ENCODE measurements around the gene RAET1L.
A peak's percentile ranks its signal among the peaks of the same experiment; 100 is the strongest.
"Not testable (repeated sequence)": the region's sequence is repeated elsewhere in the genome, so short reads cannot be mapped to it uniquely, and the experiment has no call there.

RAET1L gene

DNA sequence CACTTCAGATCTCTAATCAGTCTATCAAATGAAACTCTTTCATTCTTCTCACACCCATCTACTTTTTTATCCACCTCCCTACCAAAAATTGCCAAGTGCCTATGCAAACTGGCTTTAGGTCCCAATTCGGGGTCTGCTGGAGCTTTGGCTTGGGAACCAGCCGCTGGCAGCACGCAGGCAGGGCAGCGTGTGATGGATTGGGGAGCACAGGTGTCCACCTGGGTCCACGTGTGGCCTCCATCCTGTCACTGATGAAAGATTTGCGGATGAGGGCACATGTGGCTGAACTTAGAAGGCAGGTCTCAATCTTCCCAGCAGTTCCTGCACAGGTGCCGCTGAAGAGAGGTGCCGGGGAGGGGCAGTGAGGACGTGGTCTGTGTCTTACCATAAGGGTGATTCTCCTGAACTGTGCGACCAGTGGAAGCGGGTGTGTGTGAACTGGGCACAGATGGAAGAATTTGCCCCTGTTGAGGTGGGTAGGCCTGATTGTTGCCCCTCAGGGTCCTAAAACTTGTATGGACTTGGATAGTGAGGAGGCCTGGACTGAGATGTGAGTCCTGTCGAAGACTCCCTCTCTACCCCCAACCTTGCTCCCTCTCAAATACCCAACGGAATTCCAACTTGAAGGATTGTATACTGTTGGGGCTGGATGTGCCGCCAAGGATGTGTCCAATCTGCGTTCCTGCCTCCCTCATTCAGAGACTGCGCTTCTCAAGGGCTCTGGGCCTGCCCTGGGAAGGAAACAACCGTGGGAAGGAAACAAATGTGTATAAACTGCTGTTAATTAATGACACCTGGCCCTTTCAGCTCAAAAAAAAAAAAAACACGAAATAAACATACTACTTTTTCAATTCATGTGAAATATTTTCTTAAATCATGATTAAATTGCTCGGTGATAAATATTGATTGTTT, 18.4 kb upstream of the RAET1L start:
- no peak for DNase-seq

DNA sequence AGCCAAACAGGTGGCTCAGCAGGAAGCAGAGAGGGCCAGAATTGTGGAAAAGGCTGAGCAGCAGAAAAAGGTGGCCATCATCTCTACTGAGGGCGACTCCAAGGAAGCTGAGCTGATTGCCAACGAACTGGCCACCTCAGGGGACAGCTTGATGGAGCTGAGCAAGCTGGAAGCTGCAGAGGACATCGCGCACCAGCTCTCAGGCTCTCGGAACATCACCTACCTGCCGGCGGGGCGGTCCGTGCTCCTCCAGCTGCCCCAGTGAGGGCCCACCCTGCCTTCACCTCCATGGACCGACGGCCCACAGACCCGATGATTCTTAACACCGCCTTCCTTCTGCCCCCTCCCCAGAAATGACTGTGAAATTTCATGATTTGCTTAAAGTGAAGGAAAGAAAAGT, 17.8 kb upstream of the RAET1L start:
- DNase-seq: no peak

DNA sequence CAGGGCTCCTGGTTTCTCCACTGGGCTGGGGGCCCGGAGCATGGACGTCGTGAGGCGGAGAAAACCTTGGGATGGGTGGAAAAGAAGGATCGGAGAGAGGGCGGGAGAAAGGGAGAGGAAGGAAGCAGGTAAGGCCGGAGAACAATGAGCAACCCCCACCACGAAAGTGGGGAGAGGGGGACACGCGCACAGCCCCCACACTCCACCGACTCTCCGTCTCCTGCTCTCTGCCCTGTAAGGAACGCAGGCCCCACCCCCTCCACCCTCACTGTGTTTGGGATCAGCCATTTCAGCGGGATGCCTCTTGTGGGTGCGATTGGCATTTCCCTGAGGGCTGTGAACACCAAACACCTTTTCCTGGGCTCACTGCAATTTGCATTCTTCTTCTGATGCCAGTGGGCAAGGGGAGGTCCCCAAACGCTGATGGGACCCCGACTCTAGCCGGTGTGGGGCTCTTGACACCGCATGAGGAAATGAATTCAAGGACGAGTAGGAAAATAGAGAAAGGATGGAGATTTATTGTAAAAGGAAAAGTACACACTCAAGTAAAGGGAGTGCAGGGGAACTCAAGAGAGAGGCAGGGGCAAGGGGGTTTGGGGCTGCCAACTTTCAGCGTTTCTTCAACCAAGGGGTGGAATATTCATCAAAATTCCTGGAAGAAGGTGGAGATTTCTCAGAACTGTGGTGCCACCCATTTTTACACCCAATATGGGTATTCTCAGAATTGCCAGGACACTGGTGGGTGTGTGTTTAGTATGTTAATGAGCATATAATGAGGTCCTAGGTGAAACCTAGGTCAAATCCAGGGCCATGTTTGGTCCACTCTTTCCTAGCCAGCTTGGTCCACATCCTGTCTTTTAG, 13.1 kb upstream of the RAET1L start:
- no peak for DNase-seq

DNA sequence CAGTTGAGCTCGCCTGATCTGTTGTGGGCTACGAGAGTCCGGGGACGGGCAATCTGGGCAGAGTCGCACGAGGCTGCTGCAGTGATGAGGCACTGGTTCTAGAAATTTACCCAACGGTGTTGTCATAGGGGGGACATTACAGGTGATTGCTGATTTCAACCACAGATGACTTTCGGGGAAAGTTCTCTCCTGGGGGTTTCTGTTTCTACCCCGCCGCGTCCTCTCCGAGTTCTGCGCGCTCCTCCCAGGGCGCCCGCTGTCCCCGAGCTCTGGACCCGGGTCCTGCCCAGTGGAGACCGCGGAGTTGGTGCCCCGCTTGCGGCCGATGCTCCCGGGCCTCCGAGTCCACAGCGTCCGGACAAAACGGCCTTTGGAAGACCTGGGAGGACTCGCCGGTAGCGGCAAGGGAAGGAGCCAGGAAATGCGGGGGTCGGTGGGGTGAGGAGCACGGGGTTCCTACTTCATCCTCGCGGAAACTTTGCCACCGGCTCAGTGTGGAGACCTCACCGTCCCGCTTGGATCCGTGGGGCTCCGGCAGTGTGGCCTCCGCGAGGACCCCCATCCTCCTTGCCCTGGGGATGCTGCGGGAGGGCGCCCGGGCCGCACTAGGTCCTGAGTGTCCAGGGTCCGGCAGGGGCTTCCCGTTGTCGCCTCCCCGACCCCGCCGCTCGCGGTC, 12.3 kb upstream of the RAET1L start:
- no peak for DNase-seq

DNA sequence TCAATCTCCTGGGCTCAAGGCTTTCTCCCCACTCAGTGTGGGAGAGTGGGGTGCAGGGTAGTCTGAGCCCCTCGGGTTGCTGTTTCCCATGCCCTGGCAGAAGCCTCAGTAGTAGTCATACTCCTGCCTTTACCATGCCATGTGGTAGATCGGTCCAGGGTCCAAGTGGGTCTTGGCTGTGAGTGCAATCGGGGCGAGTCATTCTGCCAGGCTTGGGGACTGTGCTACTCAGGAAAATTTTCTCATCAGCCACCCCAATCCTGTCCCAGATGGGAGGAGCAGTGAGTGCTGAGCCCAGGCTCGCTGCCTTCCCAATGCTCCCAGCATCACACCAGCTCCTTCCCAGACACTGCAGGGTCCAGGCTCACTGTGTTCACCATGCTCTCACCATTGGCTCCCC, 10.7 kb upstream of the RAET1L start:
- DNase-seq: no peak

DNA sequence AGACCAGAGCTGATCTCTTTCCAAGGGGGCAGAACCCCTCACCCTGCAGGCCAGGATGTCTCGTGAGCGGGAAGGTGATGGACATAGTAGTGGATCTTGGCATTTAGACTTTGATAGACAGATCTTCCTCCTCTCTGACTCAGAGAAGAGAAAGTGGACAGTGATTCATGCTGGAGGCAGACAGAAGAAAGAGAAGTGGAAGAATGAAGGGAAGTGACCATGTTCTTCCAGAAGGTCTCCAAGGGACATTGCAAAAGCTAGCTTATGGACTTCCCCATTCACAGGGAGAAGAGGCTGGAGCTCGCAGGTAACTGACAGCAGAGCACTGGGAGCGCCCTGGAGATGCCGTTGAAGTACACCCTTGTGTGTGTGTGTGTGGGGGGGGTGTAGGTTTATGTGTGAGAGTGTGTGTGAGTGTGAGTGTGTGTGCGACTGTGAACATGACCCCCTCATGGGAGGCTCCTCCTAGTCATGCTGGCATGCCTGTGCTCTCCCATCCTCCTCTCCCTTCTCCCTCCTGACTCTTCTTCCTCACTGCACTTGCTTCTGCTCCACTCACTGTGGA, 8.0 kb upstream of the RAET1L start:
- DNase-seq: no peak

DNA sequence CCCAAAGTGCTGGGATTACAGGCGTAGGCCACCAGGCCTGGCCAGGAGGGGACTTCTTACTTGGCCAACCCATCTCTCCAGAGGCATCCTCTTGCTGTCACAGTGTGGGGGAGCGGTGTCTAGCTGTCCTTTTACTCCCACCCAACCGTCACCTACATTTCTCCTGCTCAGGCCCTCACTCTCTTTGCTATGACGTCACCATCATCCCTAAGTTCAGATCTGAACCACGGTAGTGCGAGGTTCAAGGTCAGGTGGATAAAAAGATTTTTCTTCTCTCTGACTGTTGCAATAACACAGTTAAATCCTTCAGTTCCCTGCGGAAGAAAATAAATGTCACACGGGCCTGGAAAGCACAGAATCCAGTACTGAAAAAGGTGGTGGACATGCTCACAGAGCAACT, 7.3 kb upstream of the RAET1L start:
- DNase-seq: no peak

DNA sequence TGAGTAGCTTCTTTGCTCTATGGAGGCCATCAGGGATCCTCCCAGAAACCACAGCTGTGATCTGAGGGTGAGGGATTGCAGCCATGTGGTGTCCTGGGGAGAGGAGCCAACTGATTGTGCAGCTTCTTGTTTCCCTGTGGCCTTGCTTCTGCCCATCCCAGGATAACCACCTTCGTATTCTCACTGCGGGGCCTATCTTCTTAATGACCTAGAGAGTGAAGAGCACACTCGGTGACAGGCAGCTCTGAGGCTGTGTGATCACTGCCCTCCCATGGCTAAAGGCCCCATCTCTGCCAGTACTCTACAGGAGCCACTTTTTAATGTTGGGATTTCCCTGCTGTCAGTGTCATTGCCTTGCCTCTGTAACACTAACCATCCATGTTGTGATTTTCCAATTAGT, 5.3 kb upstream of the RAET1L start:
- no peak for DNase-seq

DNA sequence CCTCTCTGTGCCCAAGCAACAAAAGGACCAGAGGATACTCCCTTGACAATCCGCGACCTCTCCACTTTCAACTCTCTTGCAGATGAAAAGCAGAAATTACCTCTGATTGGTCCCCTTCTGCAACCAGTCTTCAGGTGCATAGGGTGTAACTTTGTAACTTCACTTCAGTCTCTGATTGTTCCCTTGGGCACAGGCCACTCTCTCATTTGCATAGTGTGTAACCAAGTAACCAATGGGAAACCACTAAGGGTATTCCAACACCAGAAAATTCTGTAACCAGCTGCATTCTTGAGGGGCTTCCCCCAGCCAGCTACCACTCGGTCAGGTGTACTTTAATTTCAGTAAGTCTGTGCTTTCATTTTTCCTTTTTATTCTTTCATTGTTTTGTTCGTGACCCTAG, 4.4 kb upstream of the RAET1L start:
- no peak for DNase-seq

DNA sequence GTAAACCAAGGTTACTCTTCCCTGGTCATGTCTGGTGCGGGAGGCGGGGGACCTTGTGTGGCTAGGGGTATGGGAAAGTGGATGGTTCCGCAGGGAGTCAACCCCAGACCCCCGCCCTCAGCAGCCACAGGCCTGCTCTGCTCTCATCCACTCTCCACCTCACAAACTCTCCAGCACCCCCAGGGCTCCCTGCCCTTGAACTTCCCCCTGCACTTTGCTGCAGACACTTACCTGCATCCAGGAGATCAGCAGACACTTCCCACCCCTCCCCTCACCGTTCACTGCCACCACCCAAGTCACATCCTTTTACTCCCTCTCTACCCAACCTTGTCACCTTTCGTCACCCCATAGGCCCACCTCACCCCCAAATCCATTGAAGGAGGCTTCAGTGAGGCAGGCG, 3.9 kb upstream of the RAET1L start:
- DNase-seq: no peak

DNA sequence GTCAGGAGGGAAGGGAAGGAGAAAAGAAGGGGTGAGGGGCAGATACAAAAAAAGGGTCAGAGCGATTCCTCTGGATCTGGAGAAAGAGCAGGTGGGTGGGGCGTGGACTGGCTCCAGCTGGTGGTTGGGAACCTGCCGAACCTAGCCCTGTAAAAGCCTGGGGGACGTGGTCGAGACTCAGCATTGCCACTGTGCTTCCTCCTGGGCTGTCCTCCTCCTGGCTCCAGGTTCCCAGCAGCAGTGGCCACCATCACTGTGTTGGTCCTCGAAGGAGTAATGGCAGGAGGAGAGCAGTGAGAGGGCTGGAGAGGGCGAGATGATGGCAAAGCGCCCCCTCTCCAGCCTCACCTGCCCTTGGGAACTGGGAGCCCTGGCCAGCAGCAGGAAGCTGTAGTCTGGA, 3.5 kb upstream of the RAET1L start:
- no peak for DNase-seq

DNA sequence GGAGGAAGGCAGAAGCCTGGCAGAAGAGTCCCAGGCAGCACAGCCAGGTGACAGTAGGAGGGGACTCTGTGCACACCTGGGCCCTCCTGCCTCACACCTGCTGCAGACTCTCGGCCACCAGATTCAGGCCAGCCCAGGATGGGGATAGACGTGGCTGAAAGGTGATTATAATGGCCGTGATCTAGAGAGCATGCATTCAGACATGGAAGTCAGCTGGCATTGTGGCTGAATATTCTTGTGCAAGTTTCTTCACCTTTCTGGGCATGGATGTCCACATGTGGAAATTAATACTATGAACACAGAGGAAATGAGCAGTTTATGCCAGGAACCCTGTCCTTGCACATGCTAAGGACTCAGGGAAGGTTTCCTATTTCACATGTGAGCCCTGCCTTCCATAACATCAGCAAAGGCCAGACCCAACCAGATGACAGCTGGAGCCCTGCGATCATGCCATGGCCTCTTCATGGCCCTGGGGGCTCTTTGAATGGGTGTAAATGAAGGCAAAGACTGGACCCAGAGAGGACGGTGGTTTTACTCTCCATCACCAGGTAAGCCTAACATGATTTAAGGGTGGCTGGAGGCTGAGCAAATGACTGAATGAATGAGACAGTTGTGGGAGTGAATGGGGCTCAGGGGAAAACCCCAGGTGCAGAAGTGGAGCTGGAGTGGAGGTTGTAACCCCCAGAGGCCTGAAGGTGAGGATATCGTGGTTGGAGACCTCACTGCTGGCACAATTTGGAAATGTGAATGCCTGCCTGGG, 2.7 kb upstream of the RAET1L start:
- DNase-seq: no peak

DNA sequence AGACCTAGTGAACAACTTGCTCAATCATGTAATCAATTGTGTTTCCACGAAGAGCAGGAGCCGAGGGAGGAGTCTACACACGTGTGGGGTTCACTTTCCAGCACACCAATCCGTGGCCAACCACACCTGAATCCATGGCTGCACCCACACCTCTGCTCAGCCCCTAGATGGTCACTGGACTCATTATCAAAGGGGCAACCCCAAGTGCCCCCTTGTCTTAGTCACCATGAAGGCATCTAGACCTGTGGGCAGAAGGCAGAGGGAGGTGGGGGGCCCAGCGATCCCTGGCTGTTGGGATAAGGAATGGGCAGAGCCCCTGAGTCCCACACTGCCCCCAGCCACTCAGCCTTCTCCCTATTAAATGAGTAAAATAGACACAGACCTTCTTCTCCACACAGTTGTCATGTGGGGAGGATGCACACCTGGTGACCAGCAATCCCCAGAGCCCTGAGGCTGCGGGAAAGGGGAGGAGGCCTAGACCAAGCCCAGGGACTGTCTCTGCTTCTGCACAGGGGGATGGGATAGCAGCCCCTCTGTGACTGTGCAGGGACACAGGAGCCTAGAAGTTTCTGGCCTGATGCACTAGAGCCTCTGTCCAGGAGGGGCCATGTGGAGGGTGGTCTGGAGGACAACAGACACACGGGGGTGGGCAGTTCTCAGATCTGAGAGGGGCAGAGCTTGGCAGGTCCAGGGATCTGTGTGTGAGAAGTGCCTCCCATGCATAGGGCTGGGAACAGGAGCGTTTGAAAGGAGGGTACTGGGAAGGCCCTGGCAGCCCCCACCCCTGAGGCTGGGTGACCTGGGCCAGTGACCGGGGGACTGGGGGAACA, 1.9 kb upstream of the RAET1L start:
- no peak for DNase-seq

DNA sequence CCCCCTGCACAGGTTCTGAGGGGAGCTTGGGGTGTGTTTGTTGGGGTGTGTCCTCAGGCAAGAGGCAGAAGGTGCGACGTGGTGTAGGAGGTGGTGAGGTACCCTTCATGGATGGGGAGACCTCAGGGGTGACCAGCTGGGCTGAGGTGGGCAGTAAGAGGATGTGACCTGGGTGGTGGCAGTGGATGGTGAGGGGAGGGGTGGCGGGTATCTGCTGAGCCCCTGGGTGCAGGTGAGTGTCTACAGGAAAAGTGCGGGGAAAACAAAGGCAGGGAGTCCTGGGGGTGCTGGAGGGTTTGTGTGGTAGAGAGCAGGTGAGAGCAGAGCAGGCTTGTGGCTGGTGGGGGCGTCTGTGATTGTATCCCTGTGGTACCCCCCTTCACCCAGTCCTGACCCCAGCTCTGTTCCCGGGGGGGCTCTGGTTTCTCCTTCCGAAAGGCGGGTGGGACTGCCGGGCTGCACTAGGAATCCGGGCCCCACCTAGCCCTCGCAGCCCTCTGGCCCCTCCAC, 631 bp downstream of the RAET1L start:
- DNase-seq: no peak

DNA sequence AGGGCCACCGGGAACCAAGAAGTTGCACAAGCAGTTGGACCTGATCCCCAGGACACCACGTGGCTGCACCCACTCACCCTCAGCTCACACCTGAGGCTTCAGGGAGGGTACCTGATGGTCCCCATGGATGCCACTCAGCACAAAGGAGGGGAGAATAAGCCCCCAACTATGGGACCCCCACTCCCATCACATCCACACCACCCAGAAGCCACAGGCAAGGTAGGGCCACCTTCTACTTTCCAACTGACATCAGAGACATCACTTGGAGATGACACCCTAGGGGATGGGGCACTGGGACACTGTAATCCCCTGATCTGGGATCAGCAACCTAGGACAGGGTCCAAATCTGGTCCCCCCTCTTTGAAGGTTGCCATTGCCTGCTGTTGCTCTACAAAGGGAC, 1.3 kb downstream of the RAET1L start:
- DNase-seq: not testable (repeated sequence)

DNA sequence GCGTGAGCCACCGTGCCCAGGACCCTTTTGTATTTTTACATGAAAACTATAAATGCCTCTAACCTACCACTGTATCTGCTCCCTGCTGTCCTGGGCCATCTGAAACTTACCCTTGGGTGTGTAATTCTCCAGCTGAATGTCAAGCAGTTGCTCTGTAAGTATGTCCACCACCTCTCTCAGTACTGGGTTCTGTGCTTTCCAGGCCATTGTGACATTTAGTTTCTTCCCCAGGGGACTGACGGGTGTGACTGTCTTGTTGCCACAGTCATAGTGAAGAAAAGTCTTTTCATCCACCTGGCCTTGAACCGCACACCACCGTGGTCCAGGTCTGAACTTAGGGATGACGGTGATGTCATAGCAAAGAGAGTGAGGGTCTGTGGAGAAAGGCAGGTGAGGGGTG, 3.5 kb downstream of the RAET1L start:
- DNase-seq: not testable (repeated sequence)

DNA sequence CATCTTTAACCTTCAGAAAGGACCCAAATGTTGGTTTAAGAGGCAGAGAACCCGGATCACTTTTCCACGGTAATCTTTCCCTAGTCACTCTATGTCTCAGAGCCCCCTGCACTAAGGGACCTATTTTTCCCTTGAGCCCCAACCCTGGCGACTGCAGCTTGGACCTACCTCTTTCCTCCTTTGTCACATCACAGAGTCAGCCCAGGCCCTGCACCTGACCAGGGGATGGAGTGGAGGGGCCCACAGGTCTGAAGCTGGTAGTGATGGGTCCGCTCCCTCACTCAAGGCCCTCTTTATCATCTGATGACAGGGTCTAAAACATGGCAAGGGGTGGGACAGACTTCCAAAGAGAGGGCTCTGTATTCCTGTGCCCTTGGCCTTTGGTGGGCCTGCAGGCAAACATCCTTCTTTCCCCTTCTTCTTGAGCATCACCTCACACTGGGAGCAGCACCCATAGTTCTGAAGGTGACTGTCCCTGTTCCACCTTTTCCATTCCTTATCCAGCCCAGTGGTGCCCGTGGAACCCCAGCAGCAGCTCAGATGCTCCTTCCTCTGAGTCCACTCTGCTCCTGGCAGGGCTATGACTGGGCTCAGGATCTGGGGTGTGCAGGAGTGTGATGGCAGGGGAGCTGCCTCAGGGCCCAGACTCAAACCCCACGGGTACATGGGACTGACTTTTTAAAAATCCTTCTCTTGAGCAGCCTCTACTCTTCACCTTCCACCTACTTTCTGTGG, 6.3 kb downstream of the RAET1L start:
- DNase-seq: no peak

DNA sequence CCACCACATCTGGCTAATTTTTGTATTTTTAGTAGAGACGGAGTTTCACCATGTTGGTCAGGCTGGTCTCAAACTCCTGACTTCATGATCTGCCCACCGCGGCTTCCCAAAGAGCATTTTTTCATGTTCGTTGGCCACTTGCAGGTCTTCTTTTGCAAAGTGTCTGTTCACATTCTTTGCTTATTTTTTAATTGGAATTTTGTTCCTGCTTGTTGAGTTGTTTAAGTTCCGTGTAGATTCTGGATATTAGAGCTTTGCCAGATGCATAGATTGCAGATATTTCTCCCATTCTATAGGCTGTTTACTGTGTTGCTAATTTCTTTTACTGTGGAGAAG, 8.2 kb downstream of the RAET1L start:
- not testable (repeated sequence) for DNase-seq

DNA sequence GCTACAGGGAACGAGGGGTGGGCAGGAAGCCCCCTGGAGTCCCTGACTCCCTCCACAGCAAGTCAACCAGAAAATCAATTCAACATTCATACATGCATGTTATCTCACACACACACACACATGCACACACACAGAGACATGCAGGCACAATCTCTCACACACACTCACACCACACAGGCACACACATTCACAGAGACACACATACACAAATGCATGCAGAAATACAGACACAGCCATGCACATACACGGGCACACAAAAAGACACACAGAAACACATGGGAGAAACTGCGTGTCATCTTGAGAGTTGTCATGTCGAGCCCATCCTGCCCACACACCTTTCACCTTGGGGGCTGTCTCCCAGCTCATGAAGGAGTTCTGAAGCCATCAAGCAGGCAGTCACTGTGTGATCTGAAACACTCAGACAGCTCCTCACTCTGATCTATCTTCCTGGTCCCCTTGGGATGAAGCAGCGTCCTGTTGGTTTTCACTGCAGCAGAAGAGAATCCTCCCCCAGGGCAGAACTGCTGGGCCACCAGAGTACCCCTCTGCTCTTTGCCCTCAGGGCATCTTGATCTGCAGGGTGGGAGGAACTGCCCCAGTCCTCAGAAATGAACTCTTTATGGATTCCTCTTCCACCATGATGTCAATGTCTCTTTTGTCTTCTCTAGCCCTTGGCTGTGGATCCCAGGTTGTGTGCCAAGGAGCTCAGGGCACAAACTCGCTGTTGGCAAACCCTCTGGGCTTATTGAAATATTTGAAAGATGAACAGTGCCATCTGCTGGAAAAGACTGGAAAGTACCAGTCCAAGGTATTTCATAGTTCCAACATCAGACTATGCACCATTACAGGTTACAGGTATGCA, 8.8 kb downstream of the RAET1L start:
- peak; percentile 8 for DNase-seq
